Neural cell (in vitro differentiated cells): Measurements from ENCODE around the gene GPR78.

ENCODE experiments used
- EZH2 ChIP-seq: fragments of 200-600, 300-800 bp; shearing (Covaris generic), sonication (generic); IDR thresholded peaks from 2 replicates; pipeline ENCODE4 v1.6.1; 2014; ENCODE audit warnings: antibody characterized with exemption, low read length, borderline replicate concordance, mild to moderate bottlenecking; ENCODE audit not compliant: insufficient read depth, poor library complexity, severe bottlenecking
- RAD21 ChIP-seq: fragments of 450-650 bp; conservative IDR thresholded peaks from 2 replicates; pipeline ENCODE4 v1.6.1; 2014; ENCODE audit warnings: antibody characterized with exemption, mild to moderate bottlenecking, moderate library complexity
- REST ChIP-seq: IDR thresholded peaks from 2 replicates; pipeline ENCODE4 v1.6.1; 2012; ENCODE audit warnings: borderline replicate concordance
- TF ChIP-seq, protein P1 (sequence below): fragments of 450-650 bp; IDR thresholded peaks from 2 replicates; pipeline ENCODE4 v1.5.1; 2014; ENCODE audit warnings: antibody characterized with exemption, mild to moderate bottlenecking, moderate library complexity; ENCODE audit not compliant: poor library complexity, severe bottlenecking

- TF ChIP-seq RAD21 (no peak), EZH2 (no peak), REST (no peak)
- TF ChIP-seq, protein P1, sequence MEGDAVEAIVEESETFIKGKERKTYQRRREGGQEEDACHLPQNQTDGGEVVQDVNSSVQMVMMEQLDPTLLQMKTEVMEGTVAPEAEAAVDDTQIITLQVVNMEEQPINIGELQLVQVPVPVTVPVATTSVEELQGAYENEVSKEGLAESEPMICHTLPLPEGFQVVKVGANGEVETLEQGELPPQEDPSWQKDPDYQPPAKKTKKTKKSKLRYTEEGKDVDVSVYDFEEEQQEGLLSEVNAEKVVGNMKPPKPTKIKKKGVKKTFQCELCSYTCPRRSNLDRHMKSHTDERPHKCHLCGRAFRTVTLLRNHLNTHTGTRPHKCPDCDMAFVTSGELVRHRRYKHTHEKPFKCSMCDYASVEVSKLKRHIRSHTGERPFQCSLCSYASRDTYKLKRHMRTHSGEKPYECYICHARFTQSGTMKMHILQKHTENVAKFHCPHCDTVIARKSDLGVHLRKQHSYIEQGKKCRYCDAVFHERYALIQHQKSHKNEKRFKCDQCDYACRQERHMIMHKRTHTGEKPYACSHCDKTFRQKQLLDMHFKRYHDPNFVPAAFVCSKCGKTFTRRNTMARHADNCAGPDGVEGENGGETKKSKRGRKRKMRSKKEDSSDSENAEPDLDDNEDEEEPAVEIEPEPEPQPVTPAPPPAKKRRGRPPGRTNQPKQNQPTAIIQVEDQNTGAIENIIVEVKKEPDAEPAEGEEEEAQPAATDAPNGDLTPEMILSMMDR = no peak
Observed at GRCh38 chr4:8577972-8578371, 2.2 kb upstream of the GPR78 start.
